GM12872 (cell line): ENCODE measurements around the gene OGDH.

Experiments
- TF ChIP-seq, protein P1 (sequence below): IDR thresholded peaks from 3 replicates; pipeline ENCODE4 v1.5.1; 2011; ENCODE audit warnings: low read depth, mild to moderate bottlenecking, low read length, moderate library complexity; ENCODE audit not compliant: insufficient read depth

Gene OGDH

DNA sequence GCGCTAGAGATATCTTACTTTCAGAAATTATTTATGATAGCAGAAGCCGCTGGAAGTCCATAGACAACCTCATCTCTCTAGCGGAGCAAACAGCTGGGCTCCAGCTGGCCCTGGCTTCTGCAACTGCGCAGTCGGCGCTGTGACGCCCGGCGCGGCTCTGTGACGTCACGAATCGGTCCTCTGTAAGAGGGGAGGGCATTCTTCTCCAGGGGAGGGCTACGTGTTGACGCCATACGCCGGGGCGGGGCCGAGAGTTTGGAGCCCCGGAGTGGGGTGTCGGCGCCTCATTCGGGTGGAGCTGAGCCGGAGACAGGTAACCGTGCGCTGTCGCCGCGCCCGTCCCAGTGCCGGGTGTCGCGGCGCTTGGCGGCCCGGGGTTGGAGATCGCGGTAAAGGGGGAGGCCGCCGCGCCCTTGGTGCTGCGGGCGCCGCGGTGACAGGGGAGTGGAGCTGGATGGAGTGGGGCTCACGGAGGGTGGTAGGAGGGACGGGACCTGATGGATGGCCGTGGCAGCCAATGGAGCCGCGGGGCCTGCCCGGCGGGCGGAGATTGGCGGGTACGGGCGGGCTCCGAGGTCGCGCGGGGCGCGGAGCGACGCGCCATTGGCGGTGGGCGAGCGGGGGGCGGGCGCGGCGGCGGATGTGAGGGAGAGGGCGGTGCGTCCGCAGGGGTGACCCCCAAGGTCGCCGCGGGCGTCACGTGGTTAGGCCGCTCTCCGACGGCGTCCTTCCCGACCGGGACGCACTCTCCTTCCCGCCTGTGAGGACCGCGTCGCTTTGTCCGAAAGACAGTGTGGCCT, at the start of gene OGDH:
Gene OGDH, plus strand, starts transcription at position 287 of the 800 bp plus-strand sequence. CDS start 17,717 bp downstream, outside the sequence.
- TF ChIP-seq, protein P1, sequence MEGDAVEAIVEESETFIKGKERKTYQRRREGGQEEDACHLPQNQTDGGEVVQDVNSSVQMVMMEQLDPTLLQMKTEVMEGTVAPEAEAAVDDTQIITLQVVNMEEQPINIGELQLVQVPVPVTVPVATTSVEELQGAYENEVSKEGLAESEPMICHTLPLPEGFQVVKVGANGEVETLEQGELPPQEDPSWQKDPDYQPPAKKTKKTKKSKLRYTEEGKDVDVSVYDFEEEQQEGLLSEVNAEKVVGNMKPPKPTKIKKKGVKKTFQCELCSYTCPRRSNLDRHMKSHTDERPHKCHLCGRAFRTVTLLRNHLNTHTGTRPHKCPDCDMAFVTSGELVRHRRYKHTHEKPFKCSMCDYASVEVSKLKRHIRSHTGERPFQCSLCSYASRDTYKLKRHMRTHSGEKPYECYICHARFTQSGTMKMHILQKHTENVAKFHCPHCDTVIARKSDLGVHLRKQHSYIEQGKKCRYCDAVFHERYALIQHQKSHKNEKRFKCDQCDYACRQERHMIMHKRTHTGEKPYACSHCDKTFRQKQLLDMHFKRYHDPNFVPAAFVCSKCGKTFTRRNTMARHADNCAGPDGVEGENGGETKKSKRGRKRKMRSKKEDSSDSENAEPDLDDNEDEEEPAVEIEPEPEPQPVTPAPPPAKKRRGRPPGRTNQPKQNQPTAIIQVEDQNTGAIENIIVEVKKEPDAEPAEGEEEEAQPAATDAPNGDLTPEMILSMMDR = no peak

DNA sequence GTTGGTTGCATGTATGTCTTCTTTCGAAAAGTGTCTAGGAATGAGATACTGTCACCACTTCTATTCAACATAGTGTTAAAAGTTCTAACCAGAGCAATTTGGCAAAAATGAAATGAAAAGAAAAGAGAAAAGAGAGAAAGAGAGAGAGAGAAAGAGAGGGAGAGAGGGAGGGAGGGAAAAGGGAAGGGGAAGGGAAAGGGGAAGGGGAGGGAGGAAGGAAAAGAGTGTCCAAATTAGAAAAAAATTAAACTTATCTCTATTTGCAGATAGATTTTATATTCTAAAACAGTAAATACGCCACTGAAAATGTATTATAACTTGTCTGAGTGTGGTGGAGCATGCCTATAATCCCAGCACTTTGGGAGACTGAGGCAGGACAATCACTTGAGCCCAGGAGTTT, 48.9 kb upstream of the OGDH start:
- TF ChIP-seq, protein P1 = no peak

DNA sequence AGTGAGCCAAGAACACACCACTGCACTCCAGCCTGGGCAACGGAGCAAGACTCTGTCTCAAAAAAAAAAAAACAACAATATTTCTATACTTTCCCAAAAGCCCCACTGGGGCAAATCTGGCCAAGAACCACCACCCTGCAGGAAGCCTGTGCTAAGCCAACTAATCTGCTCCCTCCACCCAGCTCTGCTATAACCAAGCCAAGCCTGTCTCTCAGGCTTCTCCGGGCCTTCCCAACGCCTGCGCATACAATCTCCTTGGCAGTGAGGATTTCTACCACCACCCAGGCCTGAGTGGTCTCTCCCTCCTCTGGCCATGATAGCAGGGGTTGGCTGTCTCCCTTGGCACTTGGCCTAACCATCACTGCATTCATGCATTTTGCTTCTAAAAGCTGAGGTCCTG, 46.9 kb upstream of the OGDH start:
- TF ChIP-seq, protein P1 = no peak

DNA sequence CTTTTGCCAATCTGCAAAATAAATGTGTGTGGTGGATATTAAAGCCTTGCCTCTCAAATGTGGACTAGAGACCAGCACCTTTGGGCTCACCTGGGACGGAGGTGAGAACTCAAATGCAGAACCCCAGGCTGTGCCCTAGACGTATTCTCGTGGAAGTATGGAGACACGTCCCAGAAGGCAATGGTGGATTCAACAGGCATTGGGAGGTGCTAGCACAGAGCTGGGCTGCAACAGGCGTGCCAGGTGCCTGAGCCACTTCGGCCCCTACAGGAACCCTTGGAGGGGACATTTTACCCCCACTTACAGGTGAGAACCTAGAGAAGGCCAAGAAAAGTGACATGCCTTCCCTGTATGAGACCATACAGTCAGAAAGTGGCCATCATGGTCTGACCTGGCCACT, 44.9 kb upstream of the OGDH start:
- TF ChIP-seq, protein P1 = no peak

DNA sequence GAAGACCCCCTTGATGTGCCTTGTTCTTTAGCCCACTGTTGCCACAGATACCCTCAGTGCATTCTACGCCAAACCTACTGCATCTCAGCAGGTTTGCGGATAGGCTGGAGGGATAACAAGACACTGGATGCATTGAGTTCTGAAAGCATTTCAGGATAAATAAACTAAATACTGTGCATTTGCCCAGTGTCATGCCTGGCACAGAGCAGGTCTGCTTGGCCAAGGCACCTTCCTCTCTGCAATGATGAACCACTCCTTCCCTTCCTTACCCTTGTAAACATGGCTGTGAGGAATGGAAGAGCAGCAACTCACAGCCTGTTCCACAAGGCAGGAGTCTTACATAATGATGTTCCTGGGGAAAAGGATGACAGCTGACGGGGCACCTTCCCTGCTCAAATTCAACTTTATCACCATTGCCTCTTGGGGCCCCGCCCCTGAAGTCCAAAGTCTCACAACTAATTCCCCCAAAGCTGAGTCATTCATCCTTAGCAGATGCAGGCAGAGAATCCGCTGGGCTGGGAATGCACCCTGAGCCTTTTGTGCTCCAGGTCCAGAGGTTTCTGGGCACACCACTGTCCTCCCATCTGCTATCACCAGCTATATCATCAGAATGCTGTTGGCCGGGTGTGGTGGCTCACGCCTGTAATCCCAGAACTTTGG, 44.3 kb upstream of the OGDH start:
- TF ChIP-seq, protein P1 = no peak

DNA sequence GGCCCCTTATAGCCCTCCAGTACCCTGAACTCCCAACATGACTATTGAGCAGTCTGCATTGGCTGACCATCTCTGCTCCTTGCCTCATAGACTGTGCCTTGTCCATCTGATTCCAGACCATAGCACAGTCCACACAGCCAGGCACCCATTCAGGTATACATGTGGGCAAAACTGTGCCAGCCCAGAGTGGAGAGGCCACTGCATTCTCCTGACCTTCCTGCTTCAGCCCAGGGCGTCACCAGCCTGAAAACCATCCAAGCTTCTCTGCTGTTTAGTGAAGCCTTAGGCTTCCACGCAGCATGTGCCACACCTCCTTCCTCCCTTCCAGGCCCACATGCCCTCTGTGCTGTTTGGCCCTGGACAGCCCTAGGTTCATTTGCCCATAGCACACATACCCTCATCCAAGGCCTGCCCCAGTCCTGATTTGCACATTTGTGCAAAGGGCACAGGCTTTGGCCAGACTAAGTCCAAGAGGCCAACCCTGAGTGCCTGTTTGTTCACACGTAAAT, 43.2 kb upstream of the OGDH start:
- TF ChIP-seq, protein P1 = no peak

DNA sequence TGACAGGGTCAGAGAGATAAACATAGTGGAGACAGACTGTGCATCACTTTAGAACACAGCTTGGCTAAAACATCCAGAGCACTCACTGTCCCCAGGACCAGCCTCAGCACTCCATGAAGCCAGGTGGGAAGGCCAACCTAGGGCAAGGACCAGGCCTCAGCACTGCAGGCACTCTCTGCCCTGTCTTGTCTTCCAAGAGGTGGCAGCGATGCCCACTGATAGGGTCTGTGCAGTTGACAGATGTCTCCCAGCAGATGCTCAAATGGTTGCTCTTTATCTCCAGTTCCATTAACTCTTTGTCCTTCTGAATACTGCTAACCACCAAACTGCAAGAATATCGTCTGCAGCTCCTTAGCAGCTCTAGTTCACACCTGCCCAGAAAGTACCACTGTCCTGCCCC, 41.8 kb upstream of the OGDH start:
- TF ChIP-seq, protein P1 = no peak
